HL-60 (cell line): ENCODE measurements around the gene SPOP.

Source experiments
- GABPA ChIP-seq: IDR thresholded peaks from 2 replicates; pipeline ENCODE4 v1.6.1; 2012; ENCODE audit warnings: low read depth
- POLR2AphosphoS5 ChIP-seq: IDR thresholded peaks from 2 replicates; pipeline ENCODE4 v1.6.1; 2012; ENCODE audit warnings: low read depth
- REST ChIP-seq: IDR thresholded peaks from 2 replicates; pipeline ENCODE4 v1.6.1; 2012; ENCODE audit warnings: low read depth; ENCODE audit not compliant: insufficient replicate concordance
- TF ChIP-seq, protein P1 (sequence below): IDR thresholded peaks from one replicate; pipeline ENCODE4 v1.5.1; 2011; ENCODE audit warnings: low read length, control low read depth, inconsistent platforms; ENCODE audit not compliant: insufficient read depth

DNA sequence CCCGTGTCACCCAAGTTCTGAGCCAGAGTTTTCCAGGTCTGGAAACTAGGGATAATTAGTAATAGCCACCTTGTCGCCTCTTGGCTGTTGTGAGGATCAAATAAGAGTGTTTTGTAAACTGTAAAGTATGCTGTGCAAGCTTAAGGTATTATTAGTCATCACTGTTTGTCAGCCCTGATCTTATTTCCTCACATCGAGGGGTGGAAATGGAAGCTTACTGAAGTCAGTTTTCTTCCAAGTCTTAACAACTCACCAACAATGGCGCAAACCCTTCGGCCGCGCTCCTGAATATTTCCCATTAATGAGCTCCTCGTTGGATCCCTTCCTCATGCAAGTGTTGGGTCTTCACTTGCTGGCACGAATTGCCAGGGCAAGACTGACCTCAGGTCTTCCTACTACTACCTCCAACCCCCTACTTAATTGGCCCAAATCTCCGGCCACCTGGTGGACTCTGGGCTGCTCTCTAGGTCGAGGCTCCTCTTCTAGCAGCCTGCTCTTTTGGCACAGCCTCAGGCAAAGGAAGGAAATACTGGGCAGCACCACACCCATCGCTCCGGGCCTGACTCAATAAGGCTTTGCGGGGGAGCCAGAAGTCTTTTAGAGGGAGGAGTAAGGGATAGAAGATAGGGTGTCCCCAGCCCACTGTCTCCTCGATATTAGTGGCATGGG, 30.8 kb upstream of the SPOP start:
- TF ChIP-seq, protein P1, sequence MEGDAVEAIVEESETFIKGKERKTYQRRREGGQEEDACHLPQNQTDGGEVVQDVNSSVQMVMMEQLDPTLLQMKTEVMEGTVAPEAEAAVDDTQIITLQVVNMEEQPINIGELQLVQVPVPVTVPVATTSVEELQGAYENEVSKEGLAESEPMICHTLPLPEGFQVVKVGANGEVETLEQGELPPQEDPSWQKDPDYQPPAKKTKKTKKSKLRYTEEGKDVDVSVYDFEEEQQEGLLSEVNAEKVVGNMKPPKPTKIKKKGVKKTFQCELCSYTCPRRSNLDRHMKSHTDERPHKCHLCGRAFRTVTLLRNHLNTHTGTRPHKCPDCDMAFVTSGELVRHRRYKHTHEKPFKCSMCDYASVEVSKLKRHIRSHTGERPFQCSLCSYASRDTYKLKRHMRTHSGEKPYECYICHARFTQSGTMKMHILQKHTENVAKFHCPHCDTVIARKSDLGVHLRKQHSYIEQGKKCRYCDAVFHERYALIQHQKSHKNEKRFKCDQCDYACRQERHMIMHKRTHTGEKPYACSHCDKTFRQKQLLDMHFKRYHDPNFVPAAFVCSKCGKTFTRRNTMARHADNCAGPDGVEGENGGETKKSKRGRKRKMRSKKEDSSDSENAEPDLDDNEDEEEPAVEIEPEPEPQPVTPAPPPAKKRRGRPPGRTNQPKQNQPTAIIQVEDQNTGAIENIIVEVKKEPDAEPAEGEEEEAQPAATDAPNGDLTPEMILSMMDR, result no peak
- TF ChIP-seq GABPA (no peak), REST (no peak), POLR2AphosphoS5 (no peak; the same call in 1 of the 2 replicates)
